ENCODE measurements around the gene PTPRU. TPM values are rescaled to one million over a fixed set of nuclear protein-coding genes. Genes with fewer than 3 reads are reported as not detected.

PTPRU gene
- total RNA-seq, 1 experiment from 2014 or later = 0.72 TPM

GRCh38 chr1:29310616-29311180, 74.4 kb downstream of the PTPRU start:
- Histone ChIP-seq H3K4me3 (ENCODE audit: low read depth in 2 of 2, low read length in 2 of 2) (no peak overlapping the region), H3K4me1 (ENCODE audit: control insufficient read depth, insufficient read depth, low read length) (no peaks in the 10 kb centered on the region), H3K36me3 (ENCODE audit: control insufficient read depth, insufficient read depth, low read length) (no peaks in the 10 kb centered on the region), H3K27me3 (ENCODE audit: control insufficient read depth, insufficient read depth, low read length) (no peaks in the 10 kb centered on the region), H3K9me3 (ENCODE audit: control insufficient read depth, insufficient read depth, low read depth, low read length) (no peaks in the 10 kb centered on the region), H3K27ac (ENCODE audit: low read length) (no peak overlapping the region)
- BruUV-seq (replicated peaks) = no TSS peak
- CTCF ChIA-PET = no interaction called here
- intact Hi-C loops (cut with micrococcal nuclease; ENCODE audit: unreplicated experiment) = no loop called here
- TF ChIP-seq TCF7L2 (IDR thresholded peaks at IDR 0.05; ENCODE audit: low read depth, low read length) = no peak
- TF ChIP-seq SIN3A (IDR thresholded peaks at IDR 0.05; ENCODE audit: borderline replicate concordance, insufficient read depth, low read depth, low read length) = no peak
- no peak for TF ChIP-seq POLR2AphosphoS5 (IDR thresholded peaks at IDR 0.05; ENCODE audit: low read depth, low read length)
- no peak for TF ChIP-seq CTCF (IDR thresholded peaks at IDR 0.05)
- no peak for TF ChIP-seq REST (IDR thresholded peaks at IDR 0.05; ENCODE audit: insufficient read depth in 1 of 2, low read depth in 2 of 2, low read length in 1 of 2)
- DNase-seq (ENCODE audit: low read depth, low spot score) = no peak
- POLR2A ChIA-PET = no interaction called here
- in situ Hi-C loops (cut with HindIII; ENCODE audit: low pct_unique_long_range_greater_than_20kb, low sequenced_read_pairs) = no loop called here
- ATAC-seq = no peak

GRCh38 chr1:29311352-29312030, 75.2 kb downstream of the PTPRU start:
- in situ Hi-C loops (cut with HindIII; ENCODE audit: low pct_unique_long_range_greater_than_20kb, low sequenced_read_pairs) (no loop called here), intact Hi-C loops (cut with micrococcal nuclease; ENCODE audit: unreplicated experiment) (no loop called here)
- Histone ChIP-seq H3K4me1 (ENCODE audit: control insufficient read depth, insufficient read depth, low read length) (no peaks in the 10 kb centered on the region), H3K9me3 (ENCODE audit: control insufficient read depth, insufficient read depth, low read depth, low read length) (no peaks in the 10 kb centered on the region), H3K27me3 (ENCODE audit: control insufficient read depth, insufficient read depth, low read length) (no peaks in the 10 kb centered on the region), H3K27ac (ENCODE audit: low read length) (no peak overlapping the region), H3K4me3 (ENCODE audit: low read depth in 2 of 2, low read length in 2 of 2) (no peak overlapping the region), H3K36me3 (ENCODE audit: control insufficient read depth, insufficient read depth, low read length) (no peaks in the 10 kb centered on the region)
- ChIA-PET POLR2A (no interaction called here), CTCF (no interaction called here)
- TF ChIP-seq SIN3A (IDR thresholded peaks at IDR 0.05; ENCODE audit: borderline replicate concordance, insufficient read depth, low read depth, low read length) (no peak), REST (IDR thresholded peaks at IDR 0.05; ENCODE audit: insufficient read depth in 1 of 2, low read depth in 2 of 2, low read length in 1 of 2) (no peak), TCF7L2 (IDR thresholded peaks at IDR 0.05; ENCODE audit: low read depth, low read length) (no peak)
- no peak for ATAC-seq
- DNase-seq (ENCODE audit: low read depth, low spot score) = no peak
- no TSS peak for BruUV-seq (replicated peaks)
